ENCODE results near the gene CALM3. TPM values are rescaled to one million over a fixed set of nuclear protein-coding genes. Genes with fewer than 3 reads are reported as not detected.

The CALM3 gene
- total RNA-seq, 3 donors from 2014 or later = 85.9 to 129 (median 86.6) TPM

DNA sequence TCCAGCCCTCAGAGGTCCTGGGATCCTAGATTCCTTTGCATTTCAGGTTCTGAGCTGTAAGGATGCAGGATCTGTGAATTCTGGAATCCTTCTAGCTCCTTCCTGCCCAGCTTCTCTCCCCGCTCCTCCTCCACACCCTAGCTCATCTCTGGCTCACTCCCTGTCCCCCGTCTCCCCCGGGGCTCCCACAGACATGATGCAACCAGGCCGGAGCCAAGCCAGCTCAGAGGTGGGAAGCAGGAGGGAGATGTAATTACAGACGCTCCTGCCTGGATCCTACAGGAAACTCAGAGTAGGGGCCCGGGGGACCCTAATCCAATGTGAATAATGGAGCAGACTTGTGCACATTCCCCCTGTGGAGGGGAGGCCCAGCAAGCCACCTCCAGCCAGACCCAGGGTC lies 30.4 kb downstream of the CALM3 start:
- no peaks in the 10 kb centered on the region for H3K27me3 ChIP-seq
- peak in 1 of 2 donors; percentile 67 for DNase-seq (ENCODE audit: low spot score in 2 of 2)
- peaks cover 4% of the 10 kb centered on the region in 2 donors for H3K4me1 ChIP-seq
- no peaks in the 10 kb centered on the region for H3K36me3 ChIP-seq
- no peak for TF ChIP-seq POLR2A (IDR thresholded peaks at IDR 0.05)
- TF ChIP-seq POLR2AphosphoS5 (IDR thresholded peaks at IDR 0.05) = peak in 1 of 3 donors; percentile 47
- no peaks in the 10 kb centered on the region for H3K9me3 ChIP-seq
- peak overlapping the region in 1 of 2 donors; percentile 68 for H3K27ac ChIP-seq
- intact Hi-C loops (cut with DNase I; ENCODE audit: low total_unique reads) = no loop called here
- no peak overlapping the region for H3K4me3 ChIP-seq

DNA sequence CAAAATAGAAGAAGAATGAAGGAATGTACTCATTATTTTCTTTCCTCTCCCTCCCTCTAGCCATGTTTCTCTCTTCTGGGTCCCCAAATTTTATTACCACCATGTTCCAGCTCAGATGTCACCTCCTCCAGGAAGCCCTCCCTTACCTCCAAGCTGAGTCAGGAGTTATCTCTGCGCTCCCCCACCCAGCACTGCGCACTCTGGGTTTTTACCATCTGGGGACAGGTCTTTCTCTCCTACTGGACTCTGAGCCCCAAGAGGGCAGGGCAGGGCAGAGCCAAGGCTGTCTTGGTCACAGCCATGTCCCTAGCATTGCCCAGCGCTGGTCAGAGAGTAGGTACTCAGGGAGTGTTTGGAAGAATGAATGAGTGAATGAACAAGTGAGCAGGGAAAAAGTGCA lies 32.0 kb downstream of the CALM3 start:
- Histone ChIP-seq H3K27ac (no peak overlapping the region), H3K4me3 (peak overlapping the region in 1 of 3 donors; percentile 47), H3K36me3 (no peaks in the 10 kb centered on the region), H3K27me3 (no peaks in the 10 kb centered on the region), H3K4me1 (peaks cover 4% of the 10 kb centered on the region in 2 donors), H3K9me3 (no peaks in the 10 kb centered on the region)
- intact Hi-C loops (cut with DNase I; ENCODE audit: low total_unique reads) = no loop called here
- DNase-seq (ENCODE audit: low spot score in 2 of 2) = no peak
- TF ChIP-seq CTCF (IDR thresholded peaks at IDR 0.05) (no peak), POLR2A (IDR thresholded peaks at IDR 0.05) (no peak), POLR2AphosphoS5 (IDR thresholded peaks at IDR 0.05) (no peak)

DNA sequence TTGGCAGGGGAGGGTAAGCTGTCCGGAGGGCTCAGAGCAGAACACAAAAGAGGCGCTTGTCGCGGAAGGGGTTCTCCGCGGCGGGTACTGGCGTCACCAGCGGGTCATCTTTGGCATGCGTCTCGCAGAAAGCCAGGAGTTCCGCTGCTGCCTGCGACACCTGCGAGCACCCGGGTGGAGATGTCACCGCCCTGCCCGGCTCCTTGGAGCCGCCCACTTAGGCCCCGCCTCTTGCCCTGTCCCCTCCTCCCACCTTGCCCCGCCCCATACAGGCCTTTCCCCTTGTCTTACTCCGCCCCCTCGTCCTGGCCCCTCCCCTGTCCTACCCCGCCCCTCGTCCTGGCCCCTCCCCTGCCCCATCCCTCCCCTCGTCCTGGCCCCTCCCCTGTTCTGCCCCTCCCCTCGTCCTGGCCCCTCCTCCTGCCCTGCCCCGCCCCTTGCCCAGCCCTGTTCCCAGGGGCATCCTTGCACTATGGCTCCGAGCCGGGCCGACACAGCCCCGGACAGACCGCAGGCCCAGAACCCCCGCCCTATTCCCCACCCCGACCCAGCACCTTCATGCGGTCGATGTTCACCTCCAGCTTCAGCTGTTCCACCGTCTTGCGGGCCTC lies 33.0 kb downstream of the CALM3 start:
- intact Hi-C loops (cut with DNase I; ENCODE audit: low total_unique reads) = no loop called here
- Histone ChIP-seq H3K4me3 (peak overlapping the region in 2 of 3 donors; percentile 47 to 53), H3K9me3 (no peaks in the 10 kb centered on the region), H3K36me3 (no peaks in the 10 kb centered on the region), H3K27me3 (no peaks in the 10 kb centered on the region), H3K27ac (peak overlapping the region in 1 of 2 donors; percentile 16), H3K4me1 (peaks cover 4% of the 10 kb centered on the region in 2 donors)
- TF ChIP-seq CTCF (IDR thresholded peaks at IDR 0.05) (no peak), POLR2A (IDR thresholded peaks at IDR 0.05) (no peak), POLR2AphosphoS5 (IDR thresholded peaks at IDR 0.05) (no peak)
- DNase-seq (ENCODE audit: low spot score in 2 of 2) = peak; percentile 87 to 91

GRCh38 chr19:46634656-46635218 lies 33.6 kb downstream of the CALM3 start:
- H3K36me3 ChIP-seq = no peaks in the 10 kb centered on the region
- no peaks in the 10 kb centered on the region for H3K27me3 ChIP-seq
- H3K27ac ChIP-seq = peak overlapping the region in 1 of 2 donors; percentile 16
- no peak for DNase-seq (ENCODE audit: low spot score in 2 of 2)
- H3K9me3 ChIP-seq = no peaks in the 10 kb centered on the region
- intact Hi-C loops (cut with DNase I; ENCODE audit: low total_unique reads) = no loop called here
- peaks cover 4 to 9% of the 10 kb centered on the region in 2 donors for H3K4me1 ChIP-seq
- H3K4me3 ChIP-seq = peak overlapping the region in 2 of 3 donors; percentile 47 to 53
- no peak for TF ChIP-seq CTCF (IDR thresholded peaks at IDR 0.05)

- no peak within 1 kb of the TSS for H3K4me3 ChIP-seq
- no peak for DNase-seq (ENCODE audit: low spot score in 2 of 2)
- no peak within 1 kb of the TSS for H3K27ac ChIP-seq
- no peaks in the 10 kb centered on the region for H3K9me3 ChIP-seq
- peaks cover 0 to 9% of the 10 kb centered on the region in 2 donors for H3K4me1 ChIP-seq
- H3K36me3 ChIP-seq = no peaks in the 10 kb centered on the region
- intact Hi-C loops (cut with DNase I; ENCODE audit: low total_unique reads) = no loop called here
- no peaks in the 10 kb centered on the region for H3K27me3 ChIP-seq
- no peak for TF ChIP-seq CTCF (IDR thresholded peaks at IDR 0.05)
- TF ChIP-seq POLR2AphosphoS5 (IDR thresholded peaks at IDR 0.05) = no peak
- no peak for TF ChIP-seq POLR2A (IDR thresholded peaks at IDR 0.05)
Observed at GRCh38 chr19:46635920-46636761, 35.0 kb downstream of the CALM3 start, which contains the start of gene GNG8. Gene GNG8, minus strand, starts transcription at chr19:46636202. Its CDS starts 1,520 bp downstream, at chr19:46634682.
